GM21723 (cell line): Measurements from ENCODE around the gene BIN2.

ENCODE experiments used
- ATAC-seq: cut with Tn5 transposase; IDR thresholded peaks from one replicate; pipeline ENCODE4 v1.9.1; 2021; ENCODE audit warnings: mild to moderate bottlenecking, moderate library complexity; ENCODE audit not compliant: unreplicated experiment

BIN2 gene

DNA sequence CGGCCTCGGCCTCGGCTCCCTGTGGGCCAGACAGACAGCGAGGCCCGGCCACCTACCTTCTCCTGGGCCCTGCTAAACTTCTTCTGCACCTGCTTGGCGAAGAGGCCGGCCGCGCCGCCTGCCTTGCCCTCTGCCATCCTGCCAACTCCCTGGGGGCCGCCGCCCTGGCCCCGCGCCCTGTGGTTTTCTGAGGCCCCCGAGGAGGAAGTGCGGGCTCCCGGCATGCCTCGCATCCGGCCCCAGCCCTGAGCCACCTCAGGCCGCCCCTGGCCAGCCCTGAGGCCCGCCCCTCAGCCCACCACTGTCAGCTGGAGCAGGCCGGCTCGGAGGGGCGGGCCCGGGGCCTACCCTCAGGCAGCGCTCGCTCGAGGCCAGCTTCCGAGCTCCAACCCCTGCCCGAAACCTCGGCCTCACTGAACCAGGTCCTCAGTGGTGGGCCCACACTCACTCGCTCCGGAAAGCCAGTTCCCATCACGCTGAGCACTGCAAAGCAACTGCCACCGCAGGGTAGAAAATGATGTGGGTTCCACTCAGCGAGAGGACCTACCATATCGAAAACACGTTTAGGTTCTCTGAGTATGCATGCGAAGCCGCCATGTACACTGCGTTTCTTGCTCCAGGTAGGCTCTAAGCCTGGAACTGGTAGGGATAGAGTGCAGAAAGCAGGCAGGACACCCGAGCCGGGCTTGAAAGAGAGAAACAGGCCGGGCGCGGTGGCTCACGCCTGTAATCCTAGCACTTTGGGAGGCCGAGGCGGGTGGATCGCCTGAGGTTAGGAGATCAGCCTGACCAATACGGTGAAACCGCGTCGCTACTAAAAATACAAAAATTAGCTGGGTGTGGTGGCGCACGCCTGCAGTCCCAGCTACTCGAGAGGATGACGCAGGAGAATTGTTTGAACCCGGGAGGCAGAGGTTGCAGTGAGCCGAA, at the start of gene BIN2:
Gene BIN2 (minus strand): TSS at position 209 of the 930 bp plus-strand sequence. CDS start 72 bp downstream, at position 137.
- ATAC-seq: peak; percentile 53

- ATAC-seq: no peak
These were observed 49.2 kb upstream of the BIN2 start for GRCh38 chr12:51373187-51373586.

- ATAC-seq: no peak
These were observed 48.0 kb upstream of the BIN2 start for GRCh38 chr12:51372021-51372420.

GRCh38 chr12:51371295-51371953, 47.5 kb upstream of the BIN2 start:
- no peak for ATAC-seq

DNA sequence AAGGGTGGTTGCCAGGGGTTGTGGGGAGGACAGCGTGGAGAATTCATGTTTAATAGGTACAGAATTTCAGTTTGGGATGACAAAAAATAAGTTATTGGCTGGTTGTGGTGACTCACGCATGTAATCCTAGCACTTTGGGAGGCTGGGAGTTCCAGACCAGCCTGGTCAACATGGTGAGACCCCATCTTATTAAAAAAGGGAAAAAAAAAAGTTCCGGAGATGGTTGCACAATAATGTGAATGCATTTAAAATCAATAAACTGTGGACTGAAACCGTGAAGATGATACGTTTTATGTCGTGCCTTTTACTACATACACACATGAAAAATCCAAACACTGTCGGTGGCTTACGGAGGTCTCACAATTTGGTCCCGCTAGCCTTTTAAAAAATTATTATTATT, 46.7 kb upstream of the BIN2 start:
- ATAC-seq: no peak

GRCh38 chr12:51369581-51369980, 45.6 kb upstream of the BIN2 start:
- ATAC-seq: no peak

GRCh38 chr12:51368640-51369517, 44.9 kb upstream of the BIN2 start:
- ATAC-seq: peak; percentile 99

DNA sequence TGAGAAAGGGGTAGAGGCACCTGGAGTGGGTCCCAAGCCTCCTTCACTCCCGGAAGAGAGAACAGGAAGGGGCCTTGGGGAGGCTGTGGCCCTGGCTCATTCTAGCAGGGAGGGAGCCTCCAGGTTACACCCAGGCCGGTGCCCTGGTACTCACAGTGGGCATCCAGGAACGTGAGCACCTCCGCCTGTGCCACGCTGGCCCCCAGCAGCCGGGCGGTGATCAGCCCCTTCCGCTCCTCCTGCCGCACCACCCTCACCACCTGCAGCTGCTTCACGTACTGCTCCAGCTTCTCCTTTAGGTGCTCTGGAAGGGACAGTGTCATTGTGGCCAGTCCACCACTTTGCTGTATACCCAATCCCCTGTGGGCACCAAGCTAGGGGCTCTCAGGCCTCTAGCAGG, 41.3 kb upstream of the BIN2 start:
- no peak for ATAC-seq

DNA sequence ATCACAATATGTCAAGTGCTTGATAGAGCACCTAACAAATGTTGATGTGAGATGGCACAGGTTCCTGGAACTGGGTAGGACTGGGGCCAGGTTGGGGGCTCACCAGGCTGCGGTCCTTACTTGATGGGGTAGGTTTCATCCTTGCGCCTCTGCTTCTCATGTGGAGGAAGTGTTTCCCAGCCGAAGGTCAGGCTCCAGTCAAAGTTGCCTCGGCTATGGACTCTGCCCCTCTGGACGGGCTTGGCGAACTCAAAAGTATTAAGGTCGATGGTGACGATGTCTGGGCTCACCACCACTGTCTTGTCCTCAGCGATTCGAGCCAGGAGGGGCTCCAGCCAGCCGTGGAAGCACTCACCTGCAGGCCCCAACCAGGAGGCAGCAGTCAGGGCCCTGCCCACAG, 40.0 kb upstream of the BIN2 start:
- no peak for ATAC-seq

DNA sequence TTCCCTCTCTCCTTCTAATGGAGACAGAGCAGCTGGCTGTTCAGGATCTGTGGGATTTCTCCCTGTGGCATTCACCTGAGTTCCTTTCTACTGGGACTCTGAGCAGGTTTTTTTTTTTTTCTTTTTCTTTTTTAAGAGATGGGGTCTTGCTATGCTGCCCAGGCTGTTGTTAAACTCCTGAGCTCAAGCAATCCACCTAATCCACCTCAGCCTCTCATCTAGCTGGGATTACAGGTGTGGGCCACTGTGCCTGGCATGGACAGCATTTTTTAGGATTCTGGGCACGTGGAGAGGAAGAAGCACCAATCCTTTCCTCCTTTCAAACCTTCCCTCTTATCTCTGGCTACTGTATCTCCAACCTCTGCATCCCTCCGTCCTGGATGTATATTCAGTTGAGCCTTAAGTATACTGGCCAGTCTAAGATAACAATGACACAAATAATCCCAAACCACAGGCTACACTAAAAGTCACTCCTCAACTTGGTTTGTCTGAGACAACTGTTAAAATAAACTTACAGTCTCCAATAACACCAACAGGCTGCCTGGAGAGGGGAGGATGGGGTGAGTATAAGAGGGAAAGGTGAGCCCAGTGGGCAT, 38.9 kb upstream of the BIN2 start:
- ATAC-seq: no peak

GRCh38 chr12:51362307-51362706, 38.3 kb upstream of the BIN2 start:
- no peak for ATAC-seq

DNA sequence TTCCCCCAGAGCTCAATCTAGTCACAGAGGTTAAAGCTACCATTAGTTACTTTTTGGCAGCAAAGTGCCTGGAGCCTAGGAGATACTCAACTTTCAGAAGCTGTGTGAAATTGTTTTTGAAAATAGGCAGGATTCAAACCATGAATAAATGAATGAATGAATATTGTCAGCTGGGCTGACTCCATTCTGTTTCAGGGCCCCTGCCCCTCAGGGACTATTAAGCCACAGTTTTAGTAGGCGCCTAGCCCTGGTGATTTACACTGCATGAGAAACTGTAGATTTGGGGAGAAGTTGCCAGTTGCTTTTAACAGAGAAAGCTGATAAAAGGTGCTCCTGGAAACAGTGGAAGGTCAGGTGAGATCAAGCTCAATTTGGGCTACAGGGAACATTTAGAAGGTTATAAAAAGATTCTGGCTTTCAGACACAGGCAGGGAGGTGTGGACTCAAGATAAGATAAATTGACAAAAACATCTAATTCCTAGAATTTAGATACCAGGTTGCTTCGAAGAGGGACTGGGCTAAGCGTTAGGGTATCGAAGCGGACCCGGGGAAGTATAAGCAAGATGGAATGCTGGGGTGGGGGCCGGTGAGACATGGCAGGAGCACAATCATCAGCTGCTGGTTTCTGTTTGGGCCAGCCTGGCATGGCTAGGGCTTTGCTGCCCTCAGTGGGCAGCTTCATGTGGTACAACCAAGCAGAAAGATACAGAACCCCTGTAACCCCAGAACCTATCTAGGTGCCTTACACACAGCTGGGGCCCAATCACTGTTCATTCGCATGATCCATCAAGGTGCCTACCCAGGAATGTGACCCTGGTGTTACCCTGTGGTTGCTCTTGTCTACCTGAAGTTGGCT, 37.4 kb upstream of the BIN2 start:
- ATAC-seq: no peak

- ATAC-seq: no peak
These were observed 36.3 kb upstream of the BIN2 start for GRCh38 chr12:51360315-51360714.

DNA sequence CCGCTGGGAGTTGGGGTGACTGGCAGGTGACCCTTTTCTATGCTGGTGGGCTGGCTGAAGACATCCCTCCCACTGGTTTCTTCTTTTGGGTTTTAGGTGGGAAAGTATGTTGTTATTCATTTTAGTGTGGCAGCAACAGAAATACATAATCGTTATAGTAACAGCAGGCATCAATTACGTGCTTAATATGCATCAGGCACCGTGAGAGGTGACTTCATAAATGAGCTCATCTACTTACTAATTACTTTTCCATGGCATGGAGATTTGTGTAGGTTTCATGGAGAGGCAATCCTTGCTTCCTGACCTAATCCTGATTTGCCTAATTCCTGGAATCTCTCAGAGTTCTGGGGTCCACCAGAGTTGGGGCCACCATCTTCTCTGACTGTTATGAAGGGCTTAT, 35.9 kb upstream of the BIN2 start:
- no peak for ATAC-seq

DNA sequence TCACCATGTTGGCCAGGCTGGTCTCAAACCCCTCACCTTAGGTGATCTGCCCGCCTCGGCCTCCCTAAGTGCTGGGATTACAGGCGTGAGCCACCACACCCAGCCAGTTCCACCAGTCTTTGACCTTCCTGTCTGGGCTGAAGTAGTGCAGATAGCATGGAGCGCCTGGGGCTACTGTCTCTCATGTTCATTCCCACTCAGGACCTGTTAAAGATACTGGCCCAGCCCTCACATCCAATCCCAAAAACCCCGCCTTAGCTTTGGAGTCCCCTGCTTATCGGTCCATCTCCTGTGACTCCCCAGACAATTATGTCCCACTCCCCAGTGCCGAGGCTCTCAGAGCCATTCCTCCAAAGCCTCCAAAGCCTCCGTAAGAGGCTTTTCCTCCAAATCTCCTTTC, 34.5 kb upstream of the BIN2 start:
- ATAC-seq: no peak

DNA sequence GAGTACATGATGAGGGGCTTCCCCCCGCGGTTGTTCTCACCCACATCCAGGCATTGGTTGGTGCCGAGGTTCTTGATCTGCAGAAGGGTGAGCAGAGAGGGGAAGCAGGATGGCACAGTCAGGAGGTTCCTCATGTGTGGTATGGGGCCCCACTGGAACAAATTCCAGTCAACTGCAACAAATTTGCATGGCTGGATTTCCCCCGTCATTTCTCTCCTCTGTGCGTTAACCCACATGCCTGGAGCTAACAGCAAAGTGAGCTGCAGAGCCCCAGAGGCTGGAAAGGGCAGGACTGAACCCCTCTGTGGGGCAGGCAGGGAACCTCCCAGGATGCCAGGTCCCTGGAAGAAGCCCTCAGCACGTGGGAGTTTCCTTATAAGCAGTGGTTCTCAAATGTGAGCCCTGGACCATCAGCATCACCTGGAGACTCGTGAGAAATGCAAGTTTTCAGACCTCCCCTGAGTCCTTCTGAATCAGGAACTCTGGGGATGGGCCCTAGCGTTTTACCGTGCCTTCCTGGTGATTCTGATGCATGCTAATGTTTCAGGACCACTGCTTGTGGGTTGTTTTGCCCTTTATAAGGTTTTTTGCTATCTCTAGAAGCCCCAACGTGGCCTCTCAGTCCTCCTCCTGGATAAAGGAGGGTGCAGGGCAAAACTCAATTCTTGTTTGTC, 33.5 kb upstream of the BIN2 start:
- ATAC-seq: peak; percentile 74

DNA sequence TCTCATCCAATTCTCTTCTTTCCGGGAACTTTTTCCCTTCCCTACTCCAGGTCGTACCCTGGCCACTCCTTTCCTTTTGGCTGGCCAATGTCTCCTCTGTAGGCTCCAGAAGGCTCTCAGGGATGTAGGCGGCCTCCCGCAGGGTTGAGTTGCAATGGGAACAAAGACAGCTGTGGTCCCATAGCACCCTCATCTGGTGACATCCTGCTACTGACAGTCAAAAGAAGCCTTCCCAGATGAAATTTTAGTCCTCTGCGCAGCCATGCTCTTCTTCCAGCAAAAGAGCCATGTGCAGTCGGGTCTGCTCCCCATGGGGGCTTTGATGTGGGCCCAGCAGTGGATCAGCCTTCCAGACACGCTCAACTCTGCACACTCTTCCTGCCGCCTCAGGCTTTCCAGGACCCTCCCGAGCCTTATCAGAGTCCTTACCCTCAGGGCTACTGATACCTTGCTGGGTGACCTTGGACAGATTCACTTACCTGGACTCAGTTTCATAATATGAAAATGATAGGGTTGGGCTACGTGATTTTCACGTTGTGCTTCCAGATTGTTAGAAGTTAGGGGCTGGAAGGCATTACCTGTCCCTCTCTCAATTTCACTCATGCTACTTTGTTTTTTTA, 28.0 kb upstream of the BIN2 start:
- no peak for ATAC-seq

- ATAC-seq: no peak
These were observed 25.1 kb upstream of the BIN2 start for GRCh38 chr12:51349026-51349425.

DNA sequence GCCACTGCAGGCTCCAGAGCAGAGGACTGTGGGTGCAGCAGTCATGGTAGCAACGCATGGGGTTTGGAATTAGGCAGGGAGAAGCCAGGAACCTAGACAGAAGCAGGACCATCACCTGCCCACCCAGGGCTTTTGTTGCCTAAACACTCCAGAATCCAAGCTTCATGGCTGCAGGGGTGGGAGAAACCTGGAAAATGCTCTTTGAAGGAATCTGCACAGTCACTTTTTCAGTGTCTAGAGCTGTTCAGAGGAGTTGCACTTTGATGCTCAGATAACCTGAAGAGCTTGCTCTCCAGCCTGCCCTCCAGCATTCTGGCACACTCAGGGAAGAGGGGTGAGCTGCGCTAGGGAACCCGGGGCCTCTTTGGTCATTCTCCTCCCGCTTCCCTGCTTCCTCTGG, 24.1 kb upstream of the BIN2 start:
- no peak for ATAC-seq
